ENCODE data around the gene RAPGEFL1.
"Not testable (repeated sequence)": the region's sequence is repeated elsewhere in the genome, so short reads cannot be mapped to it uniquely, and the experiment has no call there.

The RAPGEFL1 gene

DNA sequence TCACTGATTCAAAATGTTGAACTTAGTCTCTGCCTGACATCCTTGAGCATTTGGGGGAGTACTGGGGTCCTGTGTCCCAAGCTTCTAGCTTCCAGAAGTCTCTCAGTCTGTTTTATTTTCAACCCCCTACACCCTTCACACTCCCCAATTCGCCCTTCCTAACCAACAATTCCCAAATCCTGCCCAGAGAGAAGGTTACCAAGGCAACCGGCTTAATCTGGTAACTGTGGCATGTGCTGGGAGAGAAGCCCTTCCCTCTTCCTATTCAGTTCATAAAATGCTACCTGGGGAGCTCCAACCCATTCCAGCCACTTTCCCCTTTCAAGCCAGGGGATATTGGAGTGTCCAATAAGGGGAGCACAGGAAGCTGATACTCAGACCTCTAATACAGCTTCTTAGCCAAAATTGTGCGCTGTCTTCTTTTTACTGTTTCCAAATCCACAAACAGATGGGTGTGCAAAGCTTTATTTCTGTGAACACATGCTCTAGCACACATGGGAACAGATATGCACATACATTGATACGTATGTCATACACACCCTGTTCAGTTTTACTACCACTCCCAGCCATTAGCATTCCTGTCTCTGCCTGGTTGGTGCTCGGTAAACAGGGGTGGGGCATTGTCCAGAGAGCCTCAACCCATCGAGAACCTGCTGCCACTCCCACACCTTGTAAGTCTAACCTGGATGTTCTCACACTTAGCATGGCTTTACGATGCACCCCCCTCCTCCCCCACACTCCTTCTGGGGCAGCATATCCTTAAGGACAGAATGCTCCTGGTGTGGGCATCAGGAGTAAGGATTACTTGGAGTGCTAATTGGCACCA, 1.1 kb upstream of the RAPGEFL1 start:
- no peak for DNase-seq

GRCh38 chr17:40176754-40177110, 538 bp upstream of the RAPGEFL1 start:
- no peak for DNase-seq

DNA sequence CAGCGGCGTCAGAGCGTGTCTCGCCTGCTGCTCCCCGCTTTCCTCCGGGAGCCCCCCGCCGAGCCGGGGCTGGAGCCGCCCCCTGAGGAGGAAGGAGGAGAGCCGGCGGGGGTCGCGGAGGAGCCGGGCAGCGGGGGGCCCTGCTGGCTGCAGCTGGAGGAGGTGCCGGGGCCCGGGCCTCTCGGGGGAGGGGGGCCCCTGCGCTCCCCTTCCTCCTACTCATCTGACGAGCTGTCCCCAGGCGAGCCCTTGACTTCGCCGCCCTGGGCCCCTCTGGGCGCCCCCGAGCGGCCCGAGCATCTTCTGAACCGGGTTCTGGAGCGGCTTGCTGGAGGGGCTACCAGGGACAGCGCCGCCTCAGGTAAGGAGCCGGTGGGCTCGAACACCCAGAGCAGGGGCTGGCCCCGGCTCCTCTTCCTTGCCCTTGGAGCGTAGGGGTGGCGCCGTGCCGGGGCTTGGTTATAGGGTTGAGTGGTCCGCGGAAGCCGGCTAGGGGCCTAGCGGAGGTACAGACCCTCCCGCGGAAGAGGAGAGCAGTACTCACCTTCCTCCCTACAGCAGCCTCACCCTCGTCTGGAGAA, 841 bp downstream of the RAPGEFL1 start:
- no peak for DNase-seq

DNA sequence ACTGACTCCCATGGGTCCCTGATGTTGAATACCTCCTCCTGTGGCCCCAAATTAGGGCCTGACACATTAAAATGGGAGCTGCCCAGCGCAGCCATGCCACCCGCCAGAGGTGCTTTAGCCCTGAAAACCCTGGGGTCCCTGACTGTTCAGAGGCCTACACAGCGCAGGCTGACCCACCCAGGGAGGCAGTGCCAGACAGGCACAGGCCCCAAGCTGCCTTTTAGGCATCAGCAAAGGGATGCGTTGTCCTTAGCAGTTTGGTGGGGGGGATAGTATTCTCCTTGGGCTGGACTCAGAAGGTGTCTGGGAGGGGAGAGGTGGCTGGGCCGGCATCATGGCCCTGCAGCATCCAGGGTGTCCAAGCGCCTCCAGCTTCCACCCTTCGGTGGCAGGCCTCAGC, 1.4 kb downstream of the RAPGEFL1 start:
- DNase-seq, result no peak

DNA sequence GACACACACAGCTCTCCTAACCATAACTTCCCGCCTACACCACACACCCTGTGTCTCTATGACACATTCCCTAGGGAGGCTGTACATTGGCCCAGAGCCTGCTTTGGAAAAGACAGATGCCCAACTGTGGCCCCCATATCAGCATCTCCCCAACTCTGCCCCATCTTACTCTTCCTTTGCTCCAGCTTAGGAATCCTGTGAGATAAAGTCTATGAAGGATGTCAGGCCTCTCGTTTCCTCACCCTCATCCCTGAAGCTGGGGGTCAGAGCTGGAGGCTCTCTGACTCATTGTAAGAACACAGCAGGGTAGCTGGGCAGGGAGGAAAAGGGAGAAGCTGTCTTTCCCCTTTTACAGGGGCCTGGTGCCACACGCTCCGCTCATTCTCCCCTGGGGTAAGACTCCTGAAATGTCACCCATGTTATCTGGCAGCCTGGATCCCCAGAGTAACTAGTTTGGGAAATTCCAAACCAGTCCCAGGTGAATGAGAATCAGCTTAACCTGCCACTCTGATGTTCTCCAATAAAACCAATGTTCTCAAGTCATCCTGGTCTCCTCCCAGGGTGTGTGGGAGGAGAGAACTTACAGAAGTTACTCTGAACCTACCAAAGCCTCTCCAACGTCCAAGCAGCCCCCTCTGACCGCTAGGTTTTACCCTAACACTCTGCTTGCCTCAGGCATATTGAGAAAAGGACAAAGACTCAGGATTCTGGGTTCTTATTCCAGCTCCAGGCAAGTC, 2.8 kb downstream of the RAPGEFL1 start:
- peak; percentile 36 for DNase-seq

DNA sequence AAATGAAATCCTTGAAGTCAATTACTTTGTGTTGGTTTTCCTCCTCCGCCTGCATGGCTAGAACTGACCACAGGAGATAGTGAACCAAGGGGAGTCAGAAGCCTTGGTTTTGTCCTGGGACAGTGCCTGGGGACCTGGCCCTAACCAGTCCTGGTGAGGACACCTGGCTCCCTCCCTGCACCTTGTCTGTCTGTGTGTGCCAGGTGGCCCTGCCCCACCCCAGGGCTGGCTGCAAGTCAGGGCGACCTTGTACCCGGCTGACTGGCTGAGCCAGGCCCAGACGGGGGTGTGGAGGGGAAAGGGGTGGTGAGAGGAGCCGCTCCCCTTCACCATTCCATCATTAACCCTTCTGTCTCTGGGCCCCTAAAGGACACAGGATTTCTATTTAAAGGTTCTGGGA, 3.4 kb downstream of the RAPGEFL1 start:
- DNase-seq, result no peak

GRCh38 chr17:40181205-40181604, 3.9 kb downstream of the RAPGEFL1 start:
- peak; percentile 16 for DNase-seq

- no peak for DNase-seq
Measured at GRCh38 chr17:40182606-40183005, 5.3 kb downstream of the RAPGEFL1 start.

DNA sequence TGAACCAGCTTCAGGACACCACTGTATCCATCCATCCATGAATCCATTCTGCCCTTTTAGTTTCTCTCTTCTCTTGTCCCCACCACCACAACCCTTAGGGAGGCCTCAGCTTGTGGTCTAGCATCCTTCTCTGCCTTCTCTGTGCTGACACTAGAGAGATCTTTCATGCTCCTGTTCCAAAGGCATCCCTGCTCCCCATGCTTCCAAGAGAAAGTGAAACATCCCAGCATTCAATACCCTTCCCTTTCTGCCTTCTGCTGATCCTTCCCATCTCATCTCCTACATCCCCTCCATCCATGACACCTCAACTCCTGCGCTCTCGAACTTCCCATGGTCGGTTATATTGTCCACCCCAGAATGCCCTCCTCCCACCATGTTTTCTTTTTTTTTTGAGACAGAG, 10.0 kb downstream of the RAPGEFL1 start:
- no peak for DNase-seq

- DNase-seq, result no peak
Measured at GRCh38 chr17:40188694-40189093, 11.4 kb downstream of the RAPGEFL1 start.

DNA sequence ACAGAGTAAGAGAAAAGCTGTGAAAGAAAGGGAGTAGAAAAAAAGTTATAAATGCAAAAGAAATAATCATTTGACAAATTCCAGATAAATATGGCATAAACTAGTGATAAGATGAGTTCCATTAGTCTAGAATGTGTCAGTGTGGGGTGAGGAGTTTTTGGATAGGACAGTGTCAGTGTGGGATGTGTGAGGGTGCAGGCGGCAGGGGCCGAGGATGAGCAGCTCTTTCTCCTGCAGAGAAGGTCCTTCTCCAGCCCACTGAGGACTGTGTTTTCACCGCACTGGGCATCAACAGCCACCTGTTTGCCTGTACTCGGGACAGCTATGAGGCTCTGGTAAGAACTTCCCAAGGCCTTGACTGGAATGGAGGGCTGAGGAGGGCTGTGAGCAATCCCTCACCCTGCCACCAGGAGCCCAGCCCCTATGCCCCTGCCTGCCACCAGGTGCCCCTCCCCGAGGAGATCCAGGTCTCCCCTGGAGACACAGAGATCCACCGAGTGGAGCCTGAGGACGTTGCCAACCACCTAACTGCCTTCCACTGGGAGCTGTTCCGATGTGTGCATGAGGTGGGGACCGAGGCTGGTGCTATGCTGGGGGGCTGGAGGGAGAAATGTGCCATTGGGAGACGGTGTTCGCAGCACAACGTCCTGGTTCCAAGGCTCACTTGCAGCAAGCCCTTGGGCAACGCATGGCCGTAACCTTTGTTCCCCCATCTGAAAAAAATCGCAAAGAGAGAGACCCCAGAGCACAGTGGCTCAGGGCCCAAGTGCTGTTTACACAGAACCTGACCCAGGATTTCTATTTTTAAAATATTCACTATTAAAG, 13.1 kb downstream of the RAPGEFL1 start:
- no peak for DNase-seq

DNA sequence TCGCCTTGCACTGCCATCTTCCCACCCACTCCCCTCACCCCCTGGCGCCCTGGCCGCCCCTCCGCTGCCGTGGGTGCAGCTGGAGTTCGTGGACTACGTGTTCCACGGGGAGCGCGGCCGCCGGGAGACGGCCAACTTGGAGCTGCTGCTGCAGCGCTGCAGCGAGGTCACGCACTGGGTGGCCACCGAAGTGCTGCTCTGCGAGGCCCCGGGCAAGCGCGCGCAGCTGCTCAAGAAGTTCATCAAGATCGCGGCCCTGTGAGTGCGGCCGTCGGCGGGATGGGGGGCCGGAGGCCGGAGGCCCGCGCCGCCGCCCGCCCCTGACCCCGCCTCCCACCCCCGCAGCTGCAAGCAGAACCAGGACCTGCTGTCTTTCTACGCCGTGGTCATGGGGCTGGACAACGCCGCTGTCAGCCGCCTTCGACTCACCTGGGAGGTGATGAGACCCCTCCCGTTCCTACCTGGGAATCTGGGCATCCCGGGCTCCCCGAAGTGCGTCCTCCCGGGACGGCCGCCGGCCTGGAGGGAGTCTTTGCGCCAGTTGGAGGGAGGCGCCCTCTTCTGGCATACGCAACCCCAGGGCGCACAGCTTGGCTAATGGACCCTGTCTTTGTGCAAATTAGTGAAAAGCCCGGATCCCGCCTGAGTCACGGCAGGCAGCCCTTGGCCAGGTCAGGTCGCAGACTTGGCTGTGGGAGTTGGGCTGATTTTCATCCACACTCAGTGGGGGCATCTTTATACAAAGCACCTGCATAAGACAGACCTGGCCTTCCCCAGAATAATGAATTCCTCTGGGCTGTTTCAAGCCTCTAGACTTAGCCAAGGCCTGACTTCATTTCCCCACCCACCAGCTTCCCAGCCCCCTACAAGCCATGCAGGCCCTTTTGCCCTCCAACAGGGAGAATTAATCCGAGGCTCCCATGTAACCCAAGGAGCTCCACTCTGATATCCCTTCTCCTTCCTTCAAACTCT, 14.3 kb downstream of the RAPGEFL1 start:
- peak; percentile 47 for DNase-seq

GRCh38 chr17:40192961-40193360, 15.7 kb downstream of the RAPGEFL1 start:
- no peak for DNase-seq

GRCh38 chr17:40194821-40195220, 17.6 kb downstream of the RAPGEFL1 start:
- no peak for DNase-seq

GRCh38 chr17:40197550-40197949, 20.3 kb downstream of the RAPGEFL1 start:
- DNase-seq, result no peak

GRCh38 chr17:40197965-40198456, 20.7 kb downstream of the RAPGEFL1 start:
- peak; percentile 17 for DNase-seq

DNA sequence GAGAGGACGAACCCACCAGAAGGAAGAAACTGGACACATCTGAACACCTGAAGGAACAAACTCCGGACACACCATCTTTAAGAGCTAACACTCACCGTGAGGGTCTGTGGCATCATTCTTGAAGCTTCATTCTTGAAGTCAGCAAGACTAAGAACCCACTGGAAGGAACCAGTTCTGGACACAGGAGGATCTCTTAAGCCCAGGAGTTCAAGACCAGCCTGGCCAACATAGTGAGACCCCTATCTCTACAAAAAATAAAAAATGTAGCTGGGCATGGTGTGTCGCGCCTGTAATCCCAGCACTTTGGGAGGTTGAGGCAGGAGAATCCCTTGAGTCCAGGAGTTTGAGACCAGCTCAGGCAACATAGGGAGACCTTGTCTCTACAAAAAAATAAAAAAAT, 21.3 kb downstream of the RAPGEFL1 start:
- DNase-seq, result no peak

- DNase-seq, result no peak
Measured at GRCh38 chr17:40203131-40203530, 25.9 kb downstream of the RAPGEFL1 start.

DNA sequence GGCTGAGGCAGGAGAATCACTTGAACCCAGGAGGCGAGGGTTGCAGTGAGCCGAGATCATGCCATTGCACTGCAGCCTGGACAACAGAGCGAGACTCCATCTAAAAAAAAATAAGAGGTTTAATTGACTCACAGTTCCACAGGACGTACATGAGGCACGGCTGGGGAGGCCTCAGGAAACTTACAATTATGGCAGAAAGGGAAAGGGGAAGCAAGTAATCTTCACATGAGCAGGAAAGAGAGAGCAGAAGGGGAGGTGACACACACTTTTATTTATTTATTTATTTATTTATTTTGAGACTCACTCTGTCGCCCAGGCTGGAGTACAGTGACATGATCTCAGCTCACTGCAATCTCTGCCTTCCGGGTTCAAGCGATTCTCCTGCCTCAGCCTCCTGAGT, 28.9 kb downstream of the RAPGEFL1 start:
- DNase-seq, result peak; percentile 51

- DNase-seq, result no peak
Measured at GRCh38 chr17:40209404-40210093, 32.3 kb downstream of the RAPGEFL1 start.

GRCh38 chr17:40213914-40214313, 36.6 kb downstream of the RAPGEFL1 start:
- not testable (repeated sequence) for DNase-seq

All from MV-4-11 (cell line).